CD4-positive, alpha-beta T cell treated with Interleukin-6 for 4 hours (primary cell): ENCODE measurements around the gene CAPZA2.

ENCODE experiments used
- DNase-seq: peaks from one replicate; pipeline ENCODE4 v3.0.0-alpha.2; 2020; ENCODE audit warnings: mixed read lengths

The CAPZA2 gene

DNA sequence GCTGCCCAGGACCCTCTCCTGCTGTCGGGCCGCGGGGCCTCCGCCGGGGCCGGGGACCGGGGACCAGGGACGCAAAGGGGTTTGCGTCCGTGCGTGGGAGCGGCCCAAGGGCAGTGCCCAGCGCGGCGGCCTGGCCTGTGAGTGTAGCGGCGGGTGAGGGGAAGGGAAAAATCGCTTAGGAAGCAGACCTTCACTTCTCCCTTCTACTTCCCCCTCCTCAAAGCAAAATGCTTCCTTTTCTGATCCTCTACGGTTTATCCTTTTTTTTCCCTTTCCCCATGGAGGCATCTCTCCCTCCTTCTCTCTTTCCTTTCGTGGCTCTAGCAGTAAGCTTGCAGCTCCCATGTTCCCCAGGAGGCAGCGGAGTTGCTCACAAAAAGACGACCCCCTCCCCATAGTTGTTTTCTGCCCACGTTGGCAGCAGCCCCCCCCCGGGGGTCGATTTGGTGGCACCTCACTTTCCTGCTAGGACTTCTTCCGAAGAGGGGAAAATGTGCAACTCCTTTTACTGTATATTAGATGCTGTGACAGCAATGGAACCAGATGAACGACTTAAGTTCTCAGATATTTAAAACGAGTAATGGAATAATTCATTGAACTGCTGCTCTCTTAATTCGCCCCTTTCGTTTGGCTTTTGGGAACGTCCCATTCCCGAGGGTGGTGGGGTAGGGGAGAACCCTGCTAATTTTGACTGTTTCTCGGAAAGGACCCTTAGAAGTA is 724 bp downstream of the CAPZA2 start:
- peak; percentile 13 for DNase-seq

DNA sequence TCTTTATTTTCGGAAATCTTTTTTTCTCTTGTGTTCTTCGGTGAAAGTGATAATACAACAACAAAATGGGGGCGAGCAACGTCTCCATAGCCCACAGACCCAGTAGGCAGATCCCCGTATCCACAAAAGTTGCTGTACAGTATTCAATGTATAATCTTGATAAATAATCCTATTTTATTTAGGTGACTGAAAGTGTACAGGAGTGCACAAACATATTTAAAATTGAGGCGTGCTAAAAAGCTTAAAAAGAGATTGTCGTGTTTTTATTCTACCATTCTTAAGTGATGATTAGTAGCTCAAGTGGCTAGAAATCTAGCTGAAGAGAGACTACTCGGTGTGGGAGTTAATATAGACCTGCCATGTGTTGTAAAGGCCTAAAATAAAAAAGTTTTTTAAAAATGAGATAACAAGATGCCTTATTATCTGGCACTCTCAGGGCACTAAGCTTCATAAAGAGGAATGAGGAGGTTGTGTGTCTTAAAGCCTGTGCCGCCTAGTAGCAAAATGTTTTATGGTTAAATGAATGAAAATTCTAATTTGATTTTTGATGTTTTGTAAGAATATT is 1.6 kb downstream of the CAPZA2 start:
- DNase-seq = no peak

GRCh38 chr7:116871061-116871700 is 8.8 kb downstream of the CAPZA2 start:
- DNase-seq = no peak

DNA sequence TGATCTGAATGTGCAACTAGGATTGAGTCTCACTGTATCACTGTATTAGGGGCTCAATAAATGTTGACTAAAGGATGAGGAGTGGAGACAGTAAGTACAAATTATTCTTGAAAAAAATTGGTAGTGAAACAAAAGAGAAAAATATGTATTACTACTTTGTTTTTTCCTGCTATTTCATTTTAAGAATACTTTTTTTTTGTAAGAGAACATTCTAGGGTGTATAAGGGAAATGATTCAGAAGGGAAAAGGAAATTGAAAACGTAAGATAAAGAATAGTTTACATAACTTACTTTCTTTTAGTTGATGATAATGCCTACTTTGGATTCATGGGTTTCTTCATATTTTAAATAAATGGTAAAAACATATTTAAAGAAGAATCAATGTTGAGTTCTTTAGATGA is 9.6 kb downstream of the CAPZA2 start:
- DNase-seq = no peak

GRCh38 chr7:116873619-116874018 is 11.2 kb downstream of the CAPZA2 start:
- no peak for DNase-seq

DNA sequence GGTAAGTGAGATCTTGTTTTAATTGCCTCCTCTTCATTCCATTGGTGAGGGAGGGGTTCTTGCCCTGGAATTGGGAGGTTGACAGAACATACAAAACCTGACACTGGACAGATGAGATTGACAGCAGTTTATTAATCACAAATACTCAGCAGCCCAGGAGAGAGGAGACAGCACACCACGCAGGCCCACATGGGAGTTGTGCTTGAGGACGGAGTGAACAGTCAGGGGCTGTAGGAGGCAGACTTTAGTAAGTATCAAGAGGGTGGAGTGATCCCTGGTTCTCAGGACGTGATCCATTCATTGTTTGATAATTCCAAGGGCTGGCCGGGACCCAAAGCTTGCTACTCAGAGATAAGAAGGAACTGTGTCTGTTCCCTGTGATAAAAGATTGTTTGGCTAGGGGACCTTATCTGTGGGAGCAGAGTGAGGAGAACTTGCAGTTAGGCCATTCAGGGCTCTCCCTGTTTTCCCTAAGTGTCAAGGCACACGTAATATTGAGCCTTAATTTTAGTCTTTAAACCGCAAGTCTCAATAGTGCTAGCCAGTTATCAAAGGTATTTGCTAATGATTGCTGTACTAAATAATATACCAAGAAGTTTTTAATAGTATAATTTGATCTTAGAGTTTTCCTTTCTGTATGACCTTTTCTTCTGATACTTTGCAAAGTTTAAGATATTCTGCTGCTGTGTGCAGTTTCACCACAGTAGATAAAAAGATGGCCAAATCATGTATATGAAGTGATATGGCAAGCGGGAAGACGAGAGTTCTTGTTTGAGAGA is 14.5 kb downstream of the CAPZA2 start:
- DNase-seq = no peak

DNA sequence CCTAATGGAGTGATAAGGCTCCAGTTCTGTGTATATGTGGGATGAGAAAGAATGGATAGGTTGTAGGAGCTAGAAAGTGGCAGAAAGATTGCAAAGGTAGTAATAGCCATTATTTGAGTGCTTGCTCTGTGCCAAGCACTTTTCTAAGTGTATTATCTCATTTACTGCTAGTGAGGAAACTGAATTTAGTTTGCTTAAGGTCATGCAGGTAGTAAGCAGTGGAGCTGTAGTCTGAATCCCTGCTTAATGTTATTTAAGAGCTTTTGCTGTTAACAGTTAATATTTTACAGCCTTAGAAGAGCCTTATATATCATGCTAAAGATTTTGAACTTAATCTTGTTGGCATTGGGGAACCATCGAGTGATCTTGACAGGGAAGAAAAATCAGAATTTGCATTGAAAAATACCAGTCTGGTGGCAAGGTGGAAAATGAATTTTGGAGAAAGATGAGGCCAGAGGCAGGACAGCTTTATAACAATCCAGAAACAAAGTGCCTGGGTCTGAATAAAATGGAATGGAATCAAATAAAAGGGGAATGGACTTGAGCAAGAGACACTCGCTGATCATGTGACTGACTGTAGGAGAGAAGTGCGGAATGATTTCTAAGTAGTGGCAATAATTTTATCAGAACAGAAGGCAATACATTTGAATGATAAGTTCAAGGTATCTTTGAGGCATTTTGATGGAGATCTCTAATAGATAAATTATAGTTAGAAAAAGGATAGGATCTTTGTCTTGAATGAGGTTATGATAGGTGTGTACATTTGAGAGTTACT is 15.2 kb downstream of the CAPZA2 start:
- no peak for DNase-seq

- DNase-seq = no peak
These were observed 22.3 kb downstream of the CAPZA2 start for GRCh38 chr7:116884691-116885090.

DNA sequence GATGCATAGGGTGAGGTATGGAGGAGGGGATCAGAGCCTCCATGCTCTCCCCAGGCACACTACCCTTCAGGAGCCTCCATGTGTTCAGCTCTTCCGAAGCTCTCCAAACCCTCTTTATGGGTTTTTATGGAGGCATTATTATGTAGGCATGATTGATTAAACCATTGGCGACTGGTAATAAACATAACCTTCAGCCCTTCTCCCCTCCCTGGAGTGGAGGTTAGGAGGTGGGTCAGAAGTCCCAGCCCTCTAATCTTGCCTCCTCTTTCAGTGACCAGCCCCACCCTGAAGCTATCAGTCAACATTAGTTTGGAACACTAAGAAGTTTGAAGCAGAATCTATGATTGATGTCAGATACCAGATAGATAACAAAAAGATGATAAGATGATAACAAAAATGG is 23.3 kb downstream of the CAPZA2 start:
- no peak for DNase-seq

- no peak for DNase-seq
These were observed 24.3 kb downstream of the CAPZA2 start for GRCh38 chr7:116886543-116887156.

GRCh38 chr7:116888895-116889294 is 26.5 kb downstream of the CAPZA2 start:
- DNase-seq = no peak

GRCh38 chr7:116895849-116896248 is 33.5 kb downstream of the CAPZA2 start:
- no peak for DNase-seq

GRCh38 chr7:116897661-116898060 is 35.3 kb downstream of the CAPZA2 start:
- DNase-seq = no peak

GRCh38 chr7:116899308-116899707 is 36.9 kb downstream of the CAPZA2 start:
- DNase-seq = no peak

GRCh38 chr7:116901143-116901542 is 38.8 kb downstream of the CAPZA2 start:
- no peak for DNase-seq

DNA sequence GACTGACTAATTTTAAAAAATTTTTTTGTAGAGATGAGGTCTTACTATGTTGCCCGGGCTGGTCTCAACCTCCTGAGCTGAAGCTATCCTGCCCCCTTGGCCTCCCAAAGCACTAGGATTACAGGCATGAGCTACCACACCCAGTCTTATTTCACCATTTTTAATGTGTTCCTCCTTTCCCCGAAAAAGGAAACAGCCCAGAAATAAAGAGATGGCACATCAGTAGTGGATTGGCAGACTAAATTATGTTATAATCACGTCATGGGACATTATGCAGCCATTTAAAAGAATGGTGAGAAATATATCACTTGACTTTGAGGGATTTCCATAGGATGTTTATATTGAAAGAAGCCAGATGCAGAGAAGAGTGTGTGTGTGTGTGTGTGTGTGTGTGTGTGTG is 40.5 kb downstream of the CAPZA2 start:
- no peak for DNase-seq

DNA sequence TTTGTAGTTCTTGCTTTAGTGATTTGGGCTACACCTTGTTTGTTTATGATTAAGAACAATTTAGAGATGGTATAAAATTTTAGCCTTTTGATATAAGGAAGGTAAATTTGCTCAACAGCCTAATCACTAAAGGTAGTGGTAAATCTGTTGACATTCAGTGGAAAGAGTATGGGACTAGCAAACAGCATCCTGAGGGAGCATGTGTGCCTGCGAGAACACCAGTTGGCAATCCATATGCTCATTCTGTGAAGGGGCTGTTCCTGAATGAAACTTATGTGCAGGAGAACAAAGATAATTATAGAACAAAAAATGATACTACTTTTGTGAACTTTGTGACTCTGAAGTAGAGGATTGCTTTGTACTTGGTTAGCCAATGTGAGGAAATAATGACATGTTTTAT is 44.0 kb downstream of the CAPZA2 start:
- DNase-seq = no peak

DNA sequence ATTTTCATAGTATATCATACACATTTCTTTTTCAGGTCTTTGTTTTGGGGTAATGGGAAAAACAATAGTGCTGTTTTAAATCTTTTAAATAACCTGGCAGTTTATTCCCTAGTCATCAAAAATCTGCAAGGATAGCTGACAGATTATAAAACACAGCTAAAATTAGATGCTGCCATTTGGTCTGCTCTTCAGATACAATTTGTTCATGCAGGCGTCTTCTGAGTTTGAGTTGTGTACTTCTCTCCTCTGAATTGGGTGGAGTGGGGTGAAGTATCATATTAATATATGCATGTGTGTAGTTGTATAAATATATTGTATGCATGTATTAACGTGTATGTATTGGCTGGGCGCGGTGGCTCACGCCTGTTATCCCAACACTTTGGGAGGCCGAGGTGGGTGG is 48.0 kb downstream of the CAPZA2 start:
- DNase-seq = no peak

GRCh38 chr7:116911801-116912200 is 49.4 kb downstream of the CAPZA2 start:
- no peak for DNase-seq

- DNase-seq = no peak
These were observed 50.0 kb downstream of the CAPZA2 start for GRCh38 chr7:116912269-116912909.

DNA sequence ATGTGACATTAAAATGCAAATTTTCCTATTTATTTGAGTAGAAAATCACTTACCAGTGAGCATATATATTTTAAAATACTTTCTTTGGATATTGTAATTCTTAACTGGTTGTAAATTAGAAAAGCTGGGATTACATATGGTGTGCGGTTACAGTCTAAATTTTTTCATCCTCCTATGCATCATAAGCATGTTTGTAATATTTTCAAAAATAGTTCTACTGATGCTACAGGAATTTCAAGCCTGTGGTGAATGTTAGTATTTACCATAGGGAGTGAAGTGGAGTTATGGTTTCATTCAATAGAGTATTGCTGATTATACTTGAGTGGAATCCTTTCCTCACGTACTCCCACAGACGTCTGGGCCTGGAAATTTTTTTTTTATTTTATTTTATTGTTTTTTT is 56.3 kb downstream of the CAPZA2 start:
- no peak for DNase-seq

DNA sequence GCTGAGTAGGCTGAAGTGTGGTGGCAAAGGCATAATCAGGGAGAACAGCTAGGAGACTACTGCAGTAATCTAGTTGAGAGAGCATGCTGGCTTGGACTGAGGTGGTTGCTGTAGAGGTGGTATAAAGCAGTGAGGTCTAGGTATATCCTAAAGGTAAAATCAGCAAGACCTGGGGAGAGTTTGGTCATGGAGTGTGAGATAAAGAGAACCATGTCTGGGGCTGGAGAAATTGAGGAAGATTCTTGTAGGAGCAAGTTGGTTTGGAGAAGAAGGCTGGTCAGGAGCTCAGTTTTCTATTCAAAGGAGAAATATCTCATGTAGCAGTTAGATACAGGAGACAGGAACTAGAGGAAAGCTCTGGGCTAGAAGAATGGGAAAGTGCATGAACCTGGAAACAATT is 58.0 kb downstream of the CAPZA2 start:
- DNase-seq = no peak
